HepG2 (cell line): Measurements from ENCODE around the gene XRCC1. TPM values are rescaled to one million over a fixed set of nuclear protein-coding genes. Genes with fewer than 3 reads are reported as not detected.

Source experiments
- ARNT ChIP-seq: fragments of 450-650 bp; IDR thresholded peaks from 2 replicates; pipeline ENCODE4 v1.6.1; 2017
- HNRNPH1 ChIP-seq: fragments of 200-400 bp; formaldehyde crosslinking; optimal IDR thresholded peaks from 2 replicates; pipeline ENCODE3; 2017; ENCODE audit warnings: mild to moderate bottlenecking, low read depth, low read length
- HOXA3 ChIP-seq: sonication (generic); formaldehyde crosslinking; IDR thresholded peaks from 2 replicates; pipeline ENCODE4 v1.5.0; 2020; ENCODE audit warnings: missing genetic modification reagents
- KDM4B ChIP-seq: sonication (generic); formaldehyde crosslinking; IDR thresholded peaks from 2 replicates; pipeline ENCODE4 v1.4.0; 2020; ENCODE audit warnings: missing genetic modification reagents
- KMT2B ChIP-seq: IDR thresholded peaks from 2 replicates; pipeline ENCODE4 v1.6.1; 2016; ENCODE audit warnings: missing genetic modification reagents, missing compliant biosample characterization
- MTA1 ChIP-seq: sonication (generic); formaldehyde crosslinking; IDR thresholded peaks from 2 replicates; pipeline ENCODE4 v1.4.0; 2020; ENCODE audit warnings: missing genetic modification reagents, mild to moderate bottlenecking, borderline replicate concordance
- MTF1 ChIP-seq: sonication (generic); formaldehyde crosslinking; IDR thresholded peaks from 2 replicates; pipeline ENCODE4 v1.5.0; 2020; ENCODE audit warnings: missing genetic modification reagents
- POGZ ChIP-seq: sonication (generic); formaldehyde crosslinking; IDR thresholded peaks from 2 replicates; pipeline ENCODE4 v1.4.0; 2020; ENCODE audit warnings: mild to moderate bottlenecking, missing genetic modification reagents
- PRPF4 ChIP-seq: fragments of 200-400 bp; formaldehyde crosslinking; IDR thresholded peaks from 2 replicates; pipeline ENCODE4 v1.6.1; 2016; ENCODE audit warnings: low read length, low read depth; ENCODE audit not compliant: poor library complexity, severe bottlenecking
- SOX6 ChIP-seq, 2 experiments: fragments of 450-650 bp in 1 of 2; sonication (generic) in 1 of 2; formaldehyde crosslinking in 1 of 2; IDR thresholded peaks; 2 replicates each; pipeline versions ENCODE4 v1.4.0 to v1.6.1; 2017 to 2020; ENCODE audit warnings: antibody characterized with exemption in 1 of 2, mild to moderate bottlenecking in 1 of 2, missing genetic modification reagents in 1 of 2
- STAT6 ChIP-seq: sonication (generic); formaldehyde crosslinking; IDR thresholded peaks from 2 replicates; pipeline ENCODE4 v1.4.0; 2020; ENCODE audit warnings: missing genetic modification reagents, mild to moderate bottlenecking, borderline replicate concordance
- TOPORS ChIP-seq: sonication (generic); formaldehyde crosslinking; IDR thresholded peaks from 2 replicates; pipeline ENCODE4 v1.8.0; 2023; ENCODE audit warnings: mild to moderate bottlenecking, missing genetic modification reagents
- TSC22D2 ChIP-seq: sonication (generic); formaldehyde crosslinking; IDR thresholded peaks from 2 replicates; pipeline ENCODE4 v1.5.1; 2020; ENCODE audit warnings: missing genetic modification reagents, mild to moderate bottlenecking, borderline replicate concordance
- YY1 ChIP-seq: IDR thresholded peaks from 2 replicates; pipeline ENCODE4 v1.6.1; 2011; ENCODE audit warnings: low read length, low read depth, moderate library complexity, mild to moderate bottlenecking; ENCODE audit not compliant: insufficient read depth, insufficient replicate concordance
- ZBTB26 ChIP-seq: IDR thresholded peaks from 2 replicates; pipeline ENCODE4 v1.6.1; 2016; ENCODE audit warnings: missing compliant biosample characterization, missing genetic modification reagents, borderline replicate concordance
- ZNF124 ChIP-seq: sonication (generic); formaldehyde crosslinking; IDR thresholded peaks from 2 replicates; pipeline ENCODE4 v1.4.0; 2020; ENCODE audit warnings: missing genetic modification reagents
- ZNF280D ChIP-seq: sonication (generic); formaldehyde crosslinking; IDR thresholded peaks from 2 replicates; pipeline ENCODE4 v1.5.1; 2020; ENCODE audit warnings: mild to moderate bottlenecking, missing genetic modification reagents
- ZNF33A ChIP-seq: sonication (generic); formaldehyde crosslinking; IDR thresholded peaks from 2 replicates; pipeline ENCODE4 v1.5.1; 2020; ENCODE audit warnings: missing genetic modification reagents, mild to moderate bottlenecking, moderate library complexity, borderline replicate concordance
- ZNF343 ChIP-seq: sonication (generic); formaldehyde crosslinking; IDR thresholded peaks from 2 replicates; pipeline ENCODE4 v1.4.0; 2020; ENCODE audit warnings: mild to moderate bottlenecking, missing genetic modification reagents
- ZNF589 ChIP-seq: sonication (generic); formaldehyde crosslinking; conservative IDR thresholded peaks from 2 replicates; pipeline ENCODE4 v1.8.0; 2022; ENCODE audit warnings: mild to moderate bottlenecking, moderate library complexity, missing genetic modification reagents
- ZNF691 ChIP-seq: sonication (generic); formaldehyde crosslinking; IDR thresholded peaks from 2 replicates; pipeline ENCODE4 v1.4.0; 2020; ENCODE audit warnings: missing genetic modification reagents, low read depth, mild to moderate bottlenecking, borderline replicate concordance
- polyA plus RNA-seq, 8 experiments: library from polyadenylated mRNA; depleted of rRNA in 3 of 8; stranded (reverse) in 7 of 8; unstranded in 1 of 8; fragments of >200 nt; fragmentation: Illumina TruSeq in 4 of 8; extraction: Trizol in 4 of 8; gene quantifications; 2 replicates each; pipeline versions ENCODE4 v1.2.1 to v1.2.3, GENCODE V29; 2011 to 2016; ENCODE audit warnings: low read depth in 4 of 8, missing spikeins in 1 of 8, mixed read lengths in 1 of 8; ENCODE audit not compliant: insufficient read depth in 1 of 8
- total RNA-seq, 5 experiments: library from RNA; depleted of rRNA; stranded (reverse); fragments of >200 nt; fragmentation: Illumina TruSeq; extraction: Trizol; gene quantifications; 2 replicates each; pipeline ENCODE4 v1.2.3, GENCODE V29; 2016; ENCODE audit warnings: low read depth in 1 of 5

XRCC1 gene
- total and polyA plus RNA-seq, 2 of the 13 experiments (the other 11 are each of a cell fraction or from before 2014, with no cell fraction given) = 24.7 to 26.3 TPM

- TF ChIP-seq ZNF280D (0 out of 2 replicates have a peak, but pooled peaks have one; percentile 40), KMT2B (CRISPR knock-in tag) (no peak), ZNF33A (CRISPR knock-in tag) (0 out of 2 replicates have a peak, but pooled peaks have one; percentile 57), TOPORS (CRISPR knock-in tag) (no peak), STAT6 (CRISPR knock-in tag) (no peak), ZNF343 (CRISPR knock-in tag) (peak; percentile 65; the same call in 1 of the 2 replicates), SOX6 (IDR thresholded peaks at IDR 0.05) (no peak), SOX6 (CRISPR knock-in tag; IDR thresholded peaks at IDR 0.05) (peak; percentile 34; the same call in 1 of the 2 replicates), YY1 (peak; percentile 13), POGZ (no peak), HOXA3 (0 out of 2 replicates have a peak, but pooled peaks have one; percentile 15), TSC22D2 (CRISPR knock-in tag) (no peak), ZNF589 (CRISPR knock-in tag) (no peak), ZNF691 (CRISPR knock-in tag) (peak; percentile 83; the same call in 1 of the 2 replicates), MTF1 (CRISPR knock-in tag) (no peak), ZNF124 (CRISPR knock-in tag) (no peak), PRPF4 (no peak), KDM4B (CRISPR knock-in tag) (no peak), HNRNPH1 (no peak), MTA1 (CRISPR knock-in tag) (no peak), ARNT (no peak), ZBTB26 (CRISPR knock-in tag) (peak; percentile 30; the same call in 1 of the 2 replicates)
Observed at GRCh38 chr19:43594710-43595604, 19.6 kb upstream of the XRCC1 start (continued).
